RWPE1 (cell line): ENCODE data around the gene CD24.

Experiments
- CTCF ChIA-PET: fragments of 350-600 bp; sonication (Branson Sonifier 250); formaldehyde crosslinking; extraction: SDS; loops from one replicate; lab custom pipeline; 2021; lab: Yijun Ruan, JAX
- POLR2A ChIA-PET: fragments of 400-600 bp; formaldehyde crosslinking; extraction: SDS; loops from one replicate; lab custom pipeline; 2020; ENCODE audit warnings: antibody characterized with exemption; ENCODE audit not compliant: low non-redundant PET; lab: Yijun Ruan, JAX
- DNase-seq: peaks from one replicate; pipeline ENCODE4 v3.0.0; 2012; ENCODE audit warnings: low spot score
- H3K27ac ChIP-seq: fragments of 450-650 bp; 2 replicates; pipeline ENCODE4 v1.5.1; 2017
- TF ChIP-seq, protein P1 (sequence below): fragments of 450-650 bp; conservative IDR thresholded peaks from 2 replicates; pipeline ENCODE4 v1.5.1; 2017; ENCODE audit warnings: low read depth, mild to moderate bottlenecking

CD24 gene

DNA sequence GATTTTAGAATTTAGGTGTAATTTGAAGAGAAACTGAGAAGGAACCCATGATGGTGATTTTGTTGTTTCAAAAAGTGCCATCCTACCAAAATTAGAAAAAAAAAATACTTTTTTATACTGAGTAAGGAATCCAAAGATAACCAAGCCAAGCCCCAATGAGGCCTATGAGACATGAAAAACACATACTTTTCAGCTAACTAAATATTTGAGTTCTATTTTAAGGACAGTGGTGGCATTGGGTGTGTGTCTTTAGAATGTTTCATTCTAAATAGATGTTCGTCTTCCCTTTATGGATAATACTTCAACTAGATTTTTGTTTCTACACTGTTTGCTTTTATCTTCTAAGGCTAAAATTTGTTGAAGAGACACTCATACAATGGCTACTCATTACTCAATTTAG, 9.6 kb downstream of the CD24 start:
- ChIA-PET CTCF (no interaction called here), POLR2A (no interaction called here)
- no peak overlapping the region for H3K27ac ChIP-seq
- TF ChIP-seq, protein P1, sequence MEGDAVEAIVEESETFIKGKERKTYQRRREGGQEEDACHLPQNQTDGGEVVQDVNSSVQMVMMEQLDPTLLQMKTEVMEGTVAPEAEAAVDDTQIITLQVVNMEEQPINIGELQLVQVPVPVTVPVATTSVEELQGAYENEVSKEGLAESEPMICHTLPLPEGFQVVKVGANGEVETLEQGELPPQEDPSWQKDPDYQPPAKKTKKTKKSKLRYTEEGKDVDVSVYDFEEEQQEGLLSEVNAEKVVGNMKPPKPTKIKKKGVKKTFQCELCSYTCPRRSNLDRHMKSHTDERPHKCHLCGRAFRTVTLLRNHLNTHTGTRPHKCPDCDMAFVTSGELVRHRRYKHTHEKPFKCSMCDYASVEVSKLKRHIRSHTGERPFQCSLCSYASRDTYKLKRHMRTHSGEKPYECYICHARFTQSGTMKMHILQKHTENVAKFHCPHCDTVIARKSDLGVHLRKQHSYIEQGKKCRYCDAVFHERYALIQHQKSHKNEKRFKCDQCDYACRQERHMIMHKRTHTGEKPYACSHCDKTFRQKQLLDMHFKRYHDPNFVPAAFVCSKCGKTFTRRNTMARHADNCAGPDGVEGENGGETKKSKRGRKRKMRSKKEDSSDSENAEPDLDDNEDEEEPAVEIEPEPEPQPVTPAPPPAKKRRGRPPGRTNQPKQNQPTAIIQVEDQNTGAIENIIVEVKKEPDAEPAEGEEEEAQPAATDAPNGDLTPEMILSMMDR = no peak
- DNase-seq = no peak

DNA sequence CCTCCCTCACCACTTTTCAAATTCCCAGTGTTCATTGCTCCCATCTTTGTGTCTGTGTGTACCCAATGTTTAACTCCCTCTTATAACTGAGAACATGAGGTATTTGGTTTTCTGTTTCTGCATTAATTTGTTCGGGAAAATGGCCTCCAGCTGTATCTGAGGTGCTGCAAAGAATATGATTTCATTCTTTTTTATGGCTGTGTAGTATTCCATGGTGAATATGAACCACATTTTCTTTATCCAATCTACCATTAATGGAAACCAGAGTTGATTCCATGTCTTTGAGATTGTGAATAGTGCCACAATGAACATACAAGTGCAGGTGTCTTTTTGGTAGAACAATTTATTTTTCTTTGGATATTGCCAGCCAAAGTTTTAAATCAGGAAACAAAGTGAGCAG, 10.4 kb downstream of the CD24 start:
- POLR2A ChIA-PET = no interaction called here

DNA sequence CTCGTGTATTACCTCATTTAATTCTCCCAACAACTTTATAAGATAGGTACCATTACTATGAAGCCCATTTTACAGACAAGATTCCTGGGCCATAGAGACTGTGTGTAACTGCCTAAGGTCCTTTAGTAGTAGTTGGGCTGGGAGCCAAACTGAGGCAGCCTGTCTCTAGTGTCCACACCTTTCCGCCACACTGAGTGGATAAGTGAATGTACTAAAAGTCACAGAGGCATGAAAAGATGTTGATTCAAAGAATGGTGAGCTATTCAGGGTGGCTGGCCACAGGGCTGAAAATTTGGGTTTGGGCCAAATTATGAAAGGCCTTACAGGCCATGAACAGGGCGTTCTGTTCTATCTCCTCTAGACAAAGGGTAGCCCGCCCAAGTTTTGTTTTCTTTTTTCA, 11.0 kb downstream of the CD24 start:
- POLR2A ChIA-PET = no interaction called here
- TF ChIP-seq, protein P1 = no peak
- CTCF ChIA-PET = no interaction called here
- DNase-seq = no peak
- H3K27ac ChIP-seq = no peak overlapping the region

More for the DNA sequence above, 10.4 kb downstream of the CD24 start:
- DNase-seq = no peak
- TF ChIP-seq, protein P1 = no peak
- H3K27ac ChIP-seq = no peak overlapping the region
- CTCF ChIA-PET = no interaction called here

DNA sequence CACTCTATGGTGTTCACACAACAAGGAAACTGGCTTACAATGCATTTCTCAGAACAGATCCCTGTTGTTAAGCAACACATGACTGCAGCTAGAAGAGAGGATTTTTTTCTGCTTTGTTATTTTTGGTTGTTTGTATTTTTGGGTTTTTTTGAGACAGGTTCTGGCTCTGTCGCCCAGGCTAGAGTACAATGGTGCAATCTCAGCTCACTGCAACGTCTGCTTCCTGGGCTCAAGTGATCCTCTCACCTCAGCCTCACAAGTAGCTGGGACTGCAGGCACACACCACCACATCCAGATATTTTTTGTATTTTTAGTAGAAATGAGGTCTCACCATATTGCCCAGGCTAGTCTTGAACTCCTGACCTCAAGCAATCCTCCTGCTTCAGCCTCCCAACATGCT, 12.7 kb downstream of the CD24 start:
- TF ChIP-seq, protein P1 = no peak
- CTCF ChIA-PET = no interaction called here
- POLR2A ChIA-PET = no interaction called here
- DNase-seq = no peak
- H3K27ac ChIP-seq = no peak overlapping the region

DNA sequence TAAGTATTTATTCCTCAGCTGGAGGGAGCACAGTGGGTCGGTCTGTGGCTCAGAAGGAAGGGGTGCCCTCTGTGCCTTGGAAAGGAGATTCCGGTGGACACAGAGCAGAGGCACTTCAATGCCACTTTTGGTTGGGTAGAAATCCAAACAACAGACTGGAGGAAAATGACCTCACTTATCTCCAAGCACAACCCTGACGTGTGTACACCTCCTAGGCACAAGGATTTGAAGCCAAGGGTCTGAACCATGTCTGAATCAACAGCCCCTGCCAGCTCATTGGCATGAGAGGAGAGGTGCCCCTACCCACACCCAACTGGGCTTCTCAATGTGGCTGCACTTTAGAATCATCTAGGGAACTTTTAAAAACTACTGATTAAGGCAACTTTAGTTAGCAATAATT, 13.4 kb downstream of the CD24 start:
- TF ChIP-seq, protein P1 = no peak
- no peak for DNase-seq
- no peak overlapping the region for H3K27ac ChIP-seq
- POLR2A ChIA-PET = no interaction called here
- CTCF ChIA-PET = no interaction called here

DNA sequence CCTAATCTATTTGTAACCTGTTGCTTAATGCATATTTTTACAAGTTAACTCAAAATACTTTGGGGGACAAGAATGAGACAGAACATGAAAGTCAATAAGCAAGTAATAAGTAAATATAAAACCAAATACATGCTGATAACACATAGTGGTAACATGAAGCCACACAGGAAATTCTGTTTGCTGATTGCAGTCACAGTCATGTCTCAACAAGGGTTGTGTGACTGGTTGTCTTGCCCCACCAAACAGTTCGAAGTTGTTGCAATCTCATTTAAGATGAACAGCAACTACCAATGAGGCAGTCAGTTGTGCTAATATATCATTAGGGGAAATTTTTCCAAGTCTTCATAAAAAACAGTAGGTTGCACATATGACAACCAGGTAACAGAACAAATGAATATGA, 14.5 kb downstream of the CD24 start:
- CTCF ChIA-PET = interaction anchor here (0.6 kb wide), 1 partner anchor 350 kb away, joined by 3 read pairs; no protein-coding TSS in a partner anchor
- POLR2A ChIA-PET = no interaction called here
- TF ChIP-seq, protein P1 = no peak

More for the DNA sequence above, 14.5 kb downstream of the CD24 start:
- DNase-seq = no peak
- no peak overlapping the region for H3K27ac ChIP-seq
